ENCODE measurements around the gene TFR2. TPM values are rescaled to one million over a fixed set of nuclear protein-coding genes. Genes with fewer than 3 reads are reported as not detected.

TFR2 gene
- total and polyA plus RNA-seq, 2 of the 13 experiments (the other 11 are each of a cell fraction or from before 2014, with no cell fraction given) = 36.9 to 64.2 TPM

- TF ChIP-seq MEF2D (CRISPR knock-in tag; IDR thresholded peaks at IDR 0.05) (no peak), MIXL1 (CRISPR knock-in tag; IDR thresholded peaks at IDR 0.05) (peak; percentile 59; the same call in 1 of the 2 replicates), ZNF713 (CRISPR knock-in tag; IDR thresholded peaks at IDR 0.05) (no peak), SNAPC2 (CRISPR knock-in tag; IDR thresholded peaks at IDR 0.05) (no peak), RBFOX2 (IDR thresholded peaks at IDR 0.05; ENCODE audit: low read depth, low read length) (no peak), GMEB2 (CRISPR knock-in tag; IDR thresholded peaks at IDR 0.05; ENCODE audit: low read depth) (no peak), SALL1 (CRISPR knock-in tag; IDR thresholded peaks at IDR 0.05) (peak; percentile 81), ZFP36L1 (CRISPR knock-in tag; IDR thresholded peaks at IDR 0.05) (no peak; the same call in 1 of the 2 replicates), ESRRA (CRISPR knock-in tag; IDR thresholded peaks at IDR 0.05; ENCODE audit: low read depth) (peak; percentile 97), ZMYM4 (CRISPR knock-in tag; IDR thresholded peaks at IDR 0.05) (0 out of 2 replicates have a peak, but pooled peaks have one; percentile 36), SP140L (CRISPR knock-in tag; IDR thresholded peaks at IDR 0.05; ENCODE audit: borderline replicate concordance) (no peak), HCFC1 (IDR thresholded peaks at IDR 0.05; ENCODE audit: low read depth, low read length) (no peak), ZKSCAN5 (CRISPR knock-in tag; IDR thresholded peaks at IDR 0.05) (no peak), CBX1 (IDR thresholded peaks at IDR 0.05; ENCODE audit: low read depth) (no peak), BHLHE40 (IDR thresholded peaks at IDR 0.05; ENCODE audit: low read length) (no peak), CREB1 (IDR thresholded peaks at IDR 0.05) (no peak), CREB1 (CRISPR knock-in tag; IDR thresholded peaks at IDR 0.05) (no peak), ZNF274 (CRISPR knock-in tag; IDR thresholded peaks at IDR 0.05) (no peak), ZNF609 (CRISPR knock-in tag; IDR thresholded peaks at IDR 0.05; ENCODE audit: borderline replicate concordance) (peak; percentile 66; the same call in 1 of the 2 replicates), TRIM22 (IDR thresholded peaks at IDR 0.05) (no peak), CREM (IDR thresholded peaks at IDR 0.05) (peak; percentile 43; the same call in 1 of the 2 replicates), CREM (CRISPR knock-in tag; IDR thresholded peaks at IDR 0.05) (no peak), ATM (IDR thresholded peaks at IDR 0.05; ENCODE audit: borderline replicate concordance) (no peak), CREBL2 (CRISPR knock-in tag; IDR thresholded peaks at IDR 0.05; ENCODE audit: borderline replicate concordance) (no peak), ZFP36 (IDR thresholded peaks at IDR 0.05; ENCODE audit: borderline replicate concordance, low read depth, low read length, partially characterized antibody) (no peak), ZNF282 (IDR thresholded peaks at IDR 0.05; ENCODE audit: partially characterized antibody) (no peak), FOXK1 (CRISPR knock-in tag; IDR thresholded peaks at IDR 0.05; ENCODE audit: borderline replicate concordance, low read depth) (no peak)
These were observed at the start of gene TFR2 (continued) for GRCh38 chr7:100641463-100641859.
